ENCODE results near the gene UCHL3. TPM values are rescaled to one million over a fixed set of nuclear protein-coding genes. Genes with fewer than 3 reads are reported as not detected.
"Not testable (repeated sequence)": the region's sequence is repeated elsewhere in the genome, so short reads cannot be mapped to it uniquely, and the experiment has no call there.

UCHL3 gene
- total RNA-seq, 2 donors from 2014 or later = 17.1 to 26.8 TPM

DNA sequence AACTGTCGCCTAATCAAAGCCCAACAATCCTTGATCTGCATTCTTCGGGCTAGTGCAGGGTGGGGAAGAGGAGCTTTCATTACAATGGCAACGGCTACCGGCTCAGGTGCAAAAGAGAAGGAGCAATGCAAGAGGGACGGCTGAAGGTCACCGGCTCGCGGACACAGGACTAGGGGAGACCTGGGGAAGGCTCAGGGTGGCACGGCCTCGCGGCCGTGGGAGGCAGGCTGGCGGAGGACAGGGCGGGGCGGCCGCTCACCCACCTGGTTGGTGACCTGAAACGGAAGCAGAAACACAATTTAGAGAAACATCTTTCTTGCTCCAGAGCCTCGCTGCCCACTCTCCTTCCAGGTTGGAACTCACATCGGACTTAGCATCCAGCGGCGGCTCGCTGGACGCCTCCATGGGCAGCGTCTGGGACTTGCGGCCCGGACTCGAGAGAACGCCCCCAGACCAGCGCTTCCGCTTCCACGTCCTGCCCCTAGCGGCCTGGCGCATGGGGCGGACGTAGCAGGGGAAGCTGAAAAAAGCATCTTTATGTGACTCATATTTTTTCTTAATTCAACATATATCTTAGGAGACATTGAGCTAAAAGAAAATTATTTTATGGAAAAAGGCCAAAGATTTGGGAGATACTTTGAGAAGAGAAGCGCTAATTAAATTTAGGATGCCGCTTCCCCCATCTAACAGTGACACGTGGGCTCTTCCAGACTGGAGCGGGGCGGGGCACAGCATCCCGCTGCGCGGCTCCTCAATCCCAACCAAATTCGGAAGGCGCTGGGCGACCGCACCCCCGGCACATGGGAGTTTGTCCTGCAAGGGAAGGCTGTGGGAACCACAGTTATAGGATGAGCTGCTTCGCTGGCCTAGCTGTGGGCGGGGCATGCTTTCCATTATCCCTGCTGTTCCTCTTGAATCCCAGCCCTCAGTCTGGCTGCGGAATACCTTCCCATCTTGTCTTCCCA, 11.9 kb upstream of the UCHL3 start, which contains the start of gene COMMD6:
TSS of gene COMMD6 (minus strand) at position 441 of the 965 bp plus-strand sequence. CDS start at position 405, 36 bp downstream.
- Histone ChIP-seq H3K36me3 (no peaks in the 10 kb centered on the region), H3K27ac (peak within 1 kb of the TSS; percentile 68 to 69), H3K9me3 (no peaks in the 10 kb centered on the region), H3K4me1 (replicated peaks) (no peaks in the 10 kb centered on the region), H3K4me3 (peak within 1 kb of the TSS; percentile 58 to 63), H3K27me3 (replicated peaks; ENCODE audit: insufficient read depth) (no peaks in the 10 kb centered on the region)
- intact Hi-C loops (cut with DNase I) = no loop called here
- WGBS = 1% methylated on average over 46 of the region's 51 CpGs
- peak; percentile 51 for TF ChIP-seq POLR2A (IDR thresholded peaks at IDR 0.05)
- TF ChIP-seq CTCF (IDR thresholded peaks at IDR 0.05) = peak in 3 of 4 experiments; percentile 35 to 78 (median 74)
- peak; percentile 79 for TF ChIP-seq POLR2AphosphoS5 (IDR thresholded peaks at IDR 0.05)
- peak; percentile 62 for DNase-seq (ENCODE audit: low spot score)

DNA sequence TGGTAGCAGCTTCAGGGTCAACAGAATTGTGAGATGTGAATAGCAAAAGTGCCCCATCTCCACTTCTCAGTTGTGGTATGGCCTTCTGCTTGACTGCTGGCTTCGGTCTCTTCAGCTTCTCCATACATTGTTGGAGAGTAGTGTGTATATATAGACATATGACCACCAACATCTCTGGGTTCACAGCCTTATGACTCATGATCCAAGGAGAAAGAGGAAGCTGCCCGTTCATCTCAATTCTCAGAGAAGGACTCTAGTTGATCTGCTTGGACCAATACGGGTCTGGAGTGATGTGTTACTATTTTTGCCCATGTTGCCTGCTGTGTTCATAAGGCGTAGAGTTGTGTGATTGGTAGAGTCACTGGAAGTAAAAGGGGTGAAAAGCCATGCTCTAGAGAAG, 8.3 kb upstream of the UCHL3 start:
- Histone ChIP-seq H3K27me3 (replicated peaks; ENCODE audit: insufficient read depth) (no peaks in the 10 kb centered on the region), H3K36me3 (no peaks in the 10 kb centered on the region), H3K4me1 (replicated peaks) (no peaks in the 10 kb centered on the region), H3K4me3 (no peak overlapping the region), H3K9me3 (no peaks in the 10 kb centered on the region), H3K27ac (no peak overlapping the region)
- DNase-seq (ENCODE audit: low spot score) = no peak
- WGBS = 86% methylated on average over 4 of the region's 4 CpGs
- no peak for TF ChIP-seq POLR2AphosphoS5 (IDR thresholded peaks at IDR 0.05)
- no peak for TF ChIP-seq POLR2A (IDR thresholded peaks at IDR 0.05)
- TF ChIP-seq CTCF (IDR thresholded peaks at IDR 0.05) = no peak
- intact Hi-C loops (cut with DNase I) = no loop called here

- no peaks in the 10 kb centered on the region for H3K36me3 ChIP-seq
- DNase-seq (ENCODE audit: low spot score) = no peak
- intact Hi-C loops (cut with DNase I) = no loop called here
- 100% methylated on average over 1 of the region's 1 CpG for WGBS
- H3K4me3 ChIP-seq = no peak overlapping the region
- TF ChIP-seq CTCF (IDR thresholded peaks at IDR 0.05) (no peak), POLR2A (IDR thresholded peaks at IDR 0.05) (no peak), POLR2AphosphoS5 (IDR thresholded peaks at IDR 0.05) (no peak)
- H3K4me1 ChIP-seq (replicated peaks) = no peaks in the 10 kb centered on the region
- no peaks in the 10 kb centered on the region for H3K9me3 ChIP-seq
- no peaks in the 10 kb centered on the region for H3K27me3 ChIP-seq (replicated peaks; ENCODE audit: insufficient read depth)
- H3K27ac ChIP-seq = no peak overlapping the region
These were observed 7.6 kb upstream of the UCHL3 start for GRCh38 chr13:75541961-75542360.

DNA sequence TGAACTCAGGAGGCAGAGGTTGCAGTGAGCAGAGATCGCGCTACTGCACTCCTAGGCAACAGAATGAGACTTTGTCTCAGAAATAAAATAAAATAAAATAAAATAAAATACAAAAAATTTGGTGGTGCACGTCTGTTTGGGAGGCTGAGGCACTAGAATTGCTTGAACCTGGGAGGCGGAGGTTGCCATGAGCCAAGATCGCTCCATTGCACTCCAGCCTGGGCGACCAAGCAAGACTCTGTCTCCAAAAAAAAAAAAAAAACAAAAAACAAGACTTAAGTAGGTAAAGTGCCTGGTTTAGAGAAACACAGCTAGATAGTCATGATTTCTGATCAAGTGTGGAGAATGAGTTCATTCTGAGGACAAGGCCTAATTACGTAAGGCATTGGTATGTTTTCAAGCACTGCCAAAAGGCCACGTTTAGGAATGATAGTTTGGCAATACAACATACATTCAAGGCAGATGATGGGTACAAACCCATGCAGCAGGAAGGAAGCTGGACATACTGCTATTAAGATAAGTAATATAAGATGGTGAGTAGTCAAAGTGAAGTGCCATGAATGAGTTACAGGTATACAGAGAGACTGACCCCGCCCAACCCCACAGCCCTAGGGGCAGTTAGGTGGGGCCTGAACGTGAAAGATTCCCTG, 4.8 kb upstream of the UCHL3 start:
- H3K4me3 ChIP-seq = no peak overlapping the region
- no peak for DNase-seq (ENCODE audit: low spot score)
- H3K27me3 ChIP-seq (replicated peaks; ENCODE audit: insufficient read depth) = no peaks in the 10 kb centered on the region
- 80% methylated on average over 10 of the region's 10 CpGs for WGBS
- no peak overlapping the region for H3K27ac ChIP-seq
- H3K9me3 ChIP-seq = no peaks in the 10 kb centered on the region
- intact Hi-C loops (cut with DNase I) = loop anchor here (5.0 kb wide), 1 partner anchor 173 kb away; no protein-coding TSS in a partner anchor
- TF ChIP-seq CTCF (IDR thresholded peaks at IDR 0.05) = no peak
- no peak for TF ChIP-seq POLR2A (IDR thresholded peaks at IDR 0.05)
- TF ChIP-seq POLR2AphosphoS5 (IDR thresholded peaks at IDR 0.05) = no peak
- H3K4me1 ChIP-seq (replicated peaks) = no peaks in the 10 kb centered on the region
- H3K36me3 ChIP-seq = no peaks in the 10 kb centered on the region

DNA sequence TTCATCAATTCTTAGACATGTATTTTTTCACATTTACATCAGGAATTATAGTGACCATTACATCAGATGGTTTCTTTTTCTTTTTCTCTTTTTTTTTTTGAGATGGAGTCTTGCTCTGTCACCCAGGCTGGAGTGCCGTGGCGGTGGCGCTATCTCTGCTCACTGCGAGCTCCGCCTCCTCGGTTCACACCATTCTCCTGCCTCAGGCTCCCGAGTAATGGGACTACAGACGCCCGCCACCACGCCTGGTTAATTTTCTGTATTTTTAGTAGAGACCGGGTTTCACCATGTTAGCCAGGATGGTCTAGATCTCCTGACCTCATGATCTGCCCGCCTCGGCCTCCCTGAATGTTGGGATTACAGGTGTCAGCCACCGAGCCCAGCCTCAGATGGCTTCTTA, 4.2 kb upstream of the UCHL3 start:
- H3K9me3 ChIP-seq; H3K4me1 ChIP-seq (replicated peaks); H3K27ac ChIP-seq; H3K27me3 ChIP-seq (replicated peaks; ENCODE audit: insufficient read depth); H3K4me3 ChIP-seq; H3K36me3 ChIP-seq; DNase-seq (ENCODE audit: low spot score): not testable (repeated sequence)
- WGBS = 90% methylated on average over 14 of the region's 14 CpGs
- intact Hi-C loops (cut with DNase I) = loop anchor here (5.0 kb wide), 1 partner anchor 173 kb away; no protein-coding TSS in a partner anchor

All from prostate gland (tissue), 2 donors.